GM19467 (cell line): ENCODE results near the gene RAD51D.
"Not testable (repeated sequence)": the region's sequence is repeated elsewhere in the genome, so short reads cannot be mapped to it uniquely, and the experiment has no call there.

Source experiments
- ATAC-seq: cut with Tn5 transposase; IDR thresholded peaks from one replicate; pipeline ENCODE4 v1.9.1; 2021; ENCODE audit warnings: mild to moderate bottlenecking, moderate library complexity; ENCODE audit not compliant: unreplicated experiment

RAD51D gene

DNA sequence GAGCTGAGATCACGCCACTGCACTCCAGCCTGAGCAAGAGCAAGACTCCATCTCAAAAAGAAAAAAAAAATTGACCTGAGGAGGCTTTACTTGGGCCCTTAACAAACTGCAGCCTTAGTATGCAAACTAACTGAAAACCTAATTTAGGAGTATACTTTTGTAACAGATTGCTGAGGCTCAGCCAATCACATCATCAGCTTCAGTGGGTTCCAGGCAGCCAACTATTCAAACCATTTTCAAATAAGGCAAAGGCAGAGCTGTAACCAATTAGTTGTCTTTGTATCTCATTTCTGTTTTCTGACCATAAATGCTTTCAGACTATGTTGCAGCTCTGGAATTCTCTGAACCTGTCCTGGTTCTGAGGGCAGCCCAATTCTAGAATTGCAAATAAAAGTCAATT is 23.9 kb downstream of the RAD51D start:
- no peak for ATAC-seq

DNA sequence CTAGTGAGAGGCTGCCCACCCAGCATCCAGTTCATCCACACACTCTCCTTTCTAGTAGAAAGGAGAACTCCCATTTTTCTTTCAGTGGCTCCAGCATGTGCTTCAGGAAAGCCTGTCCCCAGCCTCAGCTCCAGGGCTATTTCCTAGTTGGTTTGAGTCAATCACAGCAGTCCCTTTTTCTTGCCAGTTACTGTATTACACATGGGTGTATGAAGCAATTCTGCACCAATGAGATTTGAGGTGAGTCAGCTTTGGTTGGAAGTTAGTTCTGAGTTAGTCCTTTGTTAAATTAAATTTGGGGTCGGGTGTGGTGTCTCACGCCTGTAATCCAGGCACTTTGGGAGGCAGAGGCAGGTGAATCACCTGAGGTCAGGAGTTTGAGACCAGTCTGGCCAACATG is 24.8 kb downstream of the RAD51D start:
- ATAC-seq = no peak

DNA sequence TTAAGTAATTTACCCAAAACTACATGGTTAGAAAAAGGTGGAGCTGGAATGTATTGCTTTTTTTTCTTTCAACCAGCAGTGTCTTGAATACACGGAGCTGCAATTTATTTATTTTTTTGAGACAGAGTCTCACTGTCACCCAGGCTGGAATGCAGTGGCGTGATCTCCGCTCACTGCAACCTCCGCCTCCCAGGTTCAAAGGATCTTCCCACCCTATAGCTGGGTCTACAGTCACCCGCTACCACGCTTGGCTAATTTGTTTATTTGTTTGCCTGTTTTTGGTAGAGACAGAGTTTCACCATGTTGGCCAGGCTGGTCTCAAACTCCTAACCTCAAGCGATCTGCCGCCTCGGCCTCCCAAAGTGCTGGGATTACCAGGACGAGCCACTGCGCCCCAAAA is 29.0 kb downstream of the RAD51D start:
- ATAC-seq = not testable (repeated sequence)

DNA sequence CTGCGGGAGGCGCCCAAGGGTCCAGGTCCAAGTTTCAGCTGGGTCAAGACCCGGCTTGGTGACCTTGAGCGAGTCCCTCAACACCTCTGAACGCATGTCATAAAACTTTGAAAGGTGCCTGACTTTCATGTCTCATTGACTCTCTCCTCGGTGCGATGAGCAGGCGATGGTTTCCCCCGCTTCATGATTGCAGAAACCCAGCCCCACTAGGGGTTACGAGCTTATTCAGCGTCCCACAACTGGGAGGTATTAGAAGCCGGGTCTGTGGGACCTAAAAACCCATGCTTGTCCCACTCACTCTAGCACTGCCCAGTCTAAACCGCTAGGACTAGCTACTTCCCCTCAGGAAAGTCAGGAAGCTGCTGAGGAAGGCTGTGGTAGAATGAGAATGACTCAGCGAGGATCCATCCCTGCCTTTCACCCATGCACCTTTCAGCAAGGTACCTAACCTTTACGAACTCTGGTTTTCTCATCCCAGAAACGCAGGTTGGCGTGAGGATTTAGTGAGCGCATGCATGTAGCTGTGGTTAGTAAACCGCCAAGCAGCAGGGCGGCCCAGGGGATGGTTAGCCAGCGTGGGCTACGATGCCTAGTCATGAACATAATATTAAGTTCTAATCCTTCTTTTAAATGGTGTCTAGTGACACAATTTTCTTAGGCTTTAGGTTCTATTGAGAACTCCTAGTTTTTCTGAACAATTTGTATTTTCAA is 29.9 kb downstream of the RAD51D start:
- ATAC-seq = peak; percentile 3

DNA sequence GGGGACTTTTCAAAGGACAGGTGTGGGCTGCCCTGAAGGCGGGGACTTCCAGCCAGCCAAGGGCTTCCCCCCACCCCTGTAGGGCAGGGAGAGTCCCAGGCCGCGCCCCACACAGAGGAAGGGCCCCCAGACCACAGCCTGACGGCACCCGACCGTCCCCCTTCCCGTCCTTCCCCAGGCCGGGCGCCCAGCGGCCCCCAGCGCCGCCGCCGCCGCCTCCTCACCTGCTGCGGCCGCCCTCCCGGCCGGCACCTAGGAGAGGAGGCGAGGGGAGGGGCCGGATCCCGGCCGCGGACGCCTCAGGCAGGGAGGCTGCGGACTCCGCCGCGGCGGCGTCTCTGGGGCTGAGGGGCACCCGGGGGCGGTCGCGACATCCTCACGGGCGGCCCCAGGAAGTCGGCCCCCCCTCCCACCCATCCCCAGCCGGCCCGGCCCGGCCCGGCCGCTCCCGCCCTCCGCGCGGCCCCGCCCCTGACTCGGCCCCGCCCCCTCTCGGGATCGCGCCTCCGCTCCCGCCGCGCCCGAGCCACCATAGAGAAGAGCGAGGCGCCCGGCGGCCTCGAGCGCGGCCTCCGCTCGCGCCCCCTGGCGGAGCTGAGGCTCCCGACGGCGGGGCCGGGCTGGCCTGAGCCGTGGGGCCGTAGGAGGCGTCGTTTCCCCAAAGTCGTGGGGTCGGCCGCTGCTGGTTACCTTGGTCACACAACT is 30.6 kb downstream of the RAD51D start:
- ATAC-seq = peak; percentile 70

DNA sequence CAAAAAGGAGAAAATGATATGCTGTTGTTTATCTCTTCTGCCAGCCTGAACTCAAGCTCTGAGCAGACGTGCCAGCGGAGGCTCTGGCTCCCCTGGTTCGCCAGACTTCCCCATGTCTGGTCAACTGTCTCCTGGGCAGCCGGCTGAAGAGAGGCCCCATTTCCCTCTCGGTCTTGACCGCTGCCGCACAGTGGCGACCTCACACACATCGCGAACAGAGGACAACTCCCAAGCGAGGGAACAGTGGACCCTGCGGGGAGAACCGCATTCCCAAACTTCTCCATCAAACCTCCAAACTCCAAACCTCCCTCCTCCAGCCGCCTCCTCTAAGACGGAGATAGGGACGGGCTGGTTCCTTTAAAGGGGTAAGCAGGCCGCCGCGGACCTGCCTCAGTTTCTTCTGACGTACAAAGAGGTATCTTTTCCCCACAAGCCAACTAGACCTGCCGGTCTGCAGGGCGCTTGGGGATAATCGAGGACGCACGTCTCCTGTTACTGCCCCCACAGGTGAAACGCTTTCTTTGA is 31.2 kb downstream of the RAD51D start:
- peak; percentile 1 for ATAC-seq

DNA sequence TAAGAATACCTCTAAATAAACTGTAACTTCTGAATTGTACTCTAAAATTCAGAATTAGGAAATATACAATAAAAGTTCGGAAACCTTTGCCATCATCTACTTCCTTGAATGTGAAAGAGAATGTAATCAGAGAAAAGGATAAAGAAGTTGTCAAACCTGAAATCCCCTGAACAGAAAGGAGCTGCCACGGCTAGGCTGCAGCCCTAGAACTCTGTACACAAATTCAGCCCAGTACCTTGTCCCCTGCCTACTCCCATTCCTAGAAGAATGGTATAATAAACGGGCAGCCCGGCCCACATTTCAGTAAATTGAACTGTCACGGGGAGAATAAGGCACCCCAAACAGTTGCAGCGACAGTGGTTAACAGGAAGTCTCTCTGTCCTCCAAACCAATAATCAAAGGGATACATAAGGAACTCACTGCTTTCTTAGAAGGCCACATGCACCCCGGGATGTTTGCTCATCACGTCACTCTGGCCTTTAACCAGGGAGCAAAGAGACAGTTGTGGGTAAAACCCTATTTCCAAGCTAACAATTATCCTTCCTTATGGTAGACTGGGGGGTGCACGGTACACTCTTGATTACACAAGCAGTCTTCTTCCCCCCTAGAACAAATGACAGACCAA is 31.8 kb downstream of the RAD51D start:
- no peak for ATAC-seq

DNA sequence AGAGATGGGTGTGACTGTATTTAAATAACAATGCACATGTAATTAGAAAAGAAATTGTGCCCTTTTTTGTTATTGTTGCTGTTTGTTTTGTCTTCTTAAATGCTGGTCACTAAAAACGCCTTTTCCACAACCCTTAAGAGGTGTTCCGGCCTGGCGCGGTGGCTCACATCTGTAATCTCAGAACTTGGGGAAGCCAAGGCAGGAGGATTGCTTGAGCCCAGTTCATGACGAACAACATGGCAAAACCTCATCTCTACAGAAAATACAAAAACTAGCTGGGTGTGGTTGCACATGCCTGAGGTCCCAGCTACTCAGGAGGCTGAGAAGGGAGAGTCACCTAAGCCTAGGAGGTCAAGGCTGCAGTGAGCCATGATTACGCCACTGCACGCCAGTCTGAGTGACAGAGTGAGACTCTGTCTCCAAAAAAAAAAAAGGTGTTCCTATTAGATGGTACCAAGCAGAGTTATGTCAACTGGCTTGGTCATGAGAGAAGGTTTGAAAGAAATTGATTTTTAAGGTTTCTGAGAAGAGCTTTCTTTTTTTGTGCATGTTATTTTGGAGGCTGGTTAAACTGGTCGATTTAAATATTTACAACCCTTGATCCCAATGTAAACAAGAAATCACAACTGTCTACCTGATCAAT is 32.6 kb downstream of the RAD51D start:
- ATAC-seq = no peak

DNA sequence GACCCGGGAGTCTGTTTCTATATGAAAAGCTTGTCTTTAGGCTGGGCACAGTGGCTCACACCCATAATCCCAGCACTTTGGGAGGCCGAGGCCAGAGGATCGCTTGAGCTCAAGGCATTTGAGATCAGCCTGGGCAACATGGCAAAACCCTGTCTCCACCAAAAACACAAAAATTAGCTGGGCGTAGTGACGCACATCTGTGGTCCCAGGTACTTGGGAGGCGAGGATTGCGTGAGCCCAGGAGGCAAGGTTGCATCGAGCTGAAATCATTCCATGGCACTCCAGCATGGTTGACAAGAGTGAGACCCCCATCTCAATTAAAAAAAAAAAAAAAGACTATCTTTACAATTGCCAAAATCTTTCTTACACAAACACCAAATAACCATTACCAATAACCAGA is 33.5 kb downstream of the RAD51D start:
- ATAC-seq = no peak

DNA sequence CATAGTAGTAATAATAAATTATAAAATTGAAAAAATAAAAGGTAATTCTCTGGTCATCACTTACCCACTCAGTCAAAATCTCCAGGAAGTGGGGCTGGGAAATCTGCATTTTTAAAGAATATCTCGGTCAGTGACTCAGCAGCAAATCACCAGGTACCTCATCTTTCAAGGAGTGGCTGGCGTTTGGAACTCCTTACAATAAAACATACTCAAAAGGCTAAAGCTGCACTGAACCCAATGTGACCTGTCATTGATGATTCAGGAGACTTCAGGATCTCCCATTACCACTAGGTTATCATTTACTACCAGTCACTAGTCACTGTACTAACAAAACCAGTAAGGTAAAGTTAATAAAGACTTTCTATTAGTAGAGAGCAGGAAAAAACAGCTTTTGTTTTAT is 34.7 kb downstream of the RAD51D start:
- no peak for ATAC-seq

DNA sequence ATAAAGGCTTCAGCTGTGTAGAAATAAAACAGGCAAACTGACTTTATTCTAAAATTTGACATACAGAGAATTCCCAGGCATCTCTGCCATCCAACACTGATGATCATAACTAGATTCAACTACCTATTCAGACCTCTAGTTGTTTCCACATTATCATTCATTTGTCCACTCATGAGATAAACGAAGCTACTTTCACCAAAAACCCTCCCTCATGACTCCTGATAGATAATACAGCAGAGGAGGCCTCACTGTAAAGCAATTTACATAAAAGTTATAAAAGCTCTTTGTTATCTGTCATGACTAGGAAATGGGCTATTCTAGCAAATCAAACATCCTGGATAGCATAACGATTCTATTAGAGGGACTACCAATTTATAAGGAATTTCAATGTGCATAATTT is 36.6 kb downstream of the RAD51D start:
- no peak for ATAC-seq

DNA sequence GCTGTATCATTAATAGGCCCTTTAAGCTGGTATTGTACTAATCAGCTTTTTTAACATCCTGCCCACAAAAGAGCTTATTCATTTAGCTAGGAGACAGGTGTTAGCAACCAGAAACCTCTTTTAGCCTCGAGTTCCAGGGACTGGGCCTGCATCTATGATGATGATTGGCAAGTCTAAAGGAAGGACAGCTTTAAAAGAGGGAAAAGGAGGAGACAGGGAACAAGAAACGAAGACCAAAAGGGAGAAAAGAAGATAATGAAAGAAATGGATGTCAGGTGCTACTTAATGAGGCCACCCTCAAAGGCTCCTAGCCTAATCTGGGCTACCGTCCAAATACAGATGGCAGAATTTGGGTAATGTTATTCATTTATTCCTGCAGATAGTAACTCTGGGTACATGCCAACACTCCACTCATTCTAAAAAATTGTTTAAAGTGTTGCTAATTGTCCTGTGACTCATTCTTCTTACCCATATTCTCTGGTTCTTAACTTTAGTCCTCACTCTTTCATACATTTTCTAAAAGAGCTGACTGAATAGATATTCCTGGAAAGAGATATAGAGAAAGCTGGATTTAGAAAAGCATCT is 37.5 kb downstream of the RAD51D start:
- no peak for ATAC-seq

DNA sequence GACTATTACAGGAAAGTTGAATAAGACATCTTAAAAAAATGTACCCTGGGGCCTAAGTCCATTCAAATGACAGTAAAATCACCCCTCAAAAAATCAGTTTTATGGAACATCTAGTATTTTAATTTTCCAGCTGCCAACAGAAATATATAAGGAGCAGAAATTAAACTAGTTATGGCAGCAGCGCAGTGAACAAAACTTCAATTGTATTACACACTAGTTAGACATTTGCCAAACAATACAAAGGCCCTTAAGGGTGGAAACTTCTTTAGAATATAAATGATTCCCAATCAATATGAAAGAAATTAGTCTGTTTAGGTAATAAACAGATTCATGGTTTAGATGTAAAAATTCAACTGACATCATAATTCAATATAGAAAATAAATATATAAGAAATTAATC is 38.0 kb downstream of the RAD51D start:
- no peak for ATAC-seq

DNA sequence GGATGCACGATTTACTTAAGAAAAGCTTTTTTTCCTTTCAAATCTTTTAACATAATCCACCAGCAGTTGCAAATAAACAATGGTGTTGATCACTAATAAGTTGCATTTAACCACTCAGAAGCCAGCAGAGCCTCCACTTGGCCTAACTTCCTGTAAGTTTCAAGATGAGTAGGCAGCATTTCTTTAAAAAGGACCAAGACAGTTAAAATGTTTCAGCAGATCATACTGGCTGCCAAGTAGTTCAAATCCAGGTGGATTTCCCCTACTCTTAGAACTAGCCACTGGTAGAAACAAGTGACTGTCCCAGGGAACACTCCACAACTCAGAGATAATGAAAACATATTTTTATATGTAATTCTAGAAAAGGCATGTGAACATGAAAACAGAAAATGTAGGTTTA is 39.1 kb downstream of the RAD51D start:
- ATAC-seq = peak; percentile 71

DNA sequence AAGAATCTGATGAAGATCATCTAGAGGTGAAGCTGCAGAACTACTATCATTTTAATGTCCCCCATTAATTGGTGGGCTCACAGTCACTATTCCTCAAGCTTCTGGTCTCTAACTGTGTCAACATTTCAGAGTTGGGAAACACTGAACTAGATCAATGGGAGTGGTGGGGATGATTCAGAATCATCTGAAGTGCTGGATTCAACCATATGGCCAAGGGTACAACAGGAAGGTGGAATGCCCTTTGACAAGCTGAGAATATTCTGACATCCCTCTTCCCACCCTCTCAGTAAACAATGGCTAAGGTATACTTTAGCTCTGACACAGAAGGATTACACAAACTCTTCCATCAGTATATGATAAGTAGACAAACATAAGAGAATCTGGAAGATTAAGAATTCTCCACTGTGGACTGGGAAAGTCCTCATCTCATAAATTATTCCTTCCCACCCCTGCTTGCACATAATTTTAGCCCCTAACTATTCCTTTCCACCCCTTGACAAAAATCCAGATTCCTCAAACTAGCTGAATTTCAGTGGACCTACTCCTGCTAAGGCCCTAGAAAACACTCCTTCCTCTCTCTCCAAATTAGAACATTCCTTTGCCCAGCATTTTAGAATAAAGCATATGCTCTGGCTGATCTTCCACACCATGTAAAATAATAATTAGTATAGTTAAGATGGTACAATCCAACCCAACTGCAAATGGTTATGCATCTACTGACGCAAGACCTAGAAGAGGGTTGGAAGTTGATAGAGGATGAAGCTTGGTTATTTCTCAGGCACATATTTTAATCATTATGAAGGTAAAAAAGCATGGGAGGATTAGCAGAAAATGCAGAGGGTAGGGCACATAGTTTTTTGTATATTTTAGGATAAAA is 39.9 kb downstream of the RAD51D start:
- no peak for ATAC-seq

DNA sequence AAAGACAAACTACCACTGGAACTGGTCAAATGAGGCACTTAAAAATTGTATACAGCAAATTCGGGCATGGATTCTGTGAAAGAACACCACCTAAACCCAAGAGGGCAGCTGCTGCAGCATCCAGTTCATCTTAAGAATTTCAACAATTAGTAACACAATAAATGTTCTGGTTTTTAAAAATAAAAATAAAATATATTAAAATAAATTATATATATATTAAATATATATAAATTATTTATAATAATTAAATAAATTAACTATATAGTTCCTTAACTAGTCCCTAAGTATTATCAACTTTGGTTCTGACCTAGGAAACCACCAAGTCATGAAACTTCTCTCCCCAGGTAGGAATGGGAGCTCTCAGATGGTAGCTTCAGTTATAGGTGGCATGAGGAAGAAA is 42.8 kb downstream of the RAD51D start:
- ATAC-seq = no peak

DNA sequence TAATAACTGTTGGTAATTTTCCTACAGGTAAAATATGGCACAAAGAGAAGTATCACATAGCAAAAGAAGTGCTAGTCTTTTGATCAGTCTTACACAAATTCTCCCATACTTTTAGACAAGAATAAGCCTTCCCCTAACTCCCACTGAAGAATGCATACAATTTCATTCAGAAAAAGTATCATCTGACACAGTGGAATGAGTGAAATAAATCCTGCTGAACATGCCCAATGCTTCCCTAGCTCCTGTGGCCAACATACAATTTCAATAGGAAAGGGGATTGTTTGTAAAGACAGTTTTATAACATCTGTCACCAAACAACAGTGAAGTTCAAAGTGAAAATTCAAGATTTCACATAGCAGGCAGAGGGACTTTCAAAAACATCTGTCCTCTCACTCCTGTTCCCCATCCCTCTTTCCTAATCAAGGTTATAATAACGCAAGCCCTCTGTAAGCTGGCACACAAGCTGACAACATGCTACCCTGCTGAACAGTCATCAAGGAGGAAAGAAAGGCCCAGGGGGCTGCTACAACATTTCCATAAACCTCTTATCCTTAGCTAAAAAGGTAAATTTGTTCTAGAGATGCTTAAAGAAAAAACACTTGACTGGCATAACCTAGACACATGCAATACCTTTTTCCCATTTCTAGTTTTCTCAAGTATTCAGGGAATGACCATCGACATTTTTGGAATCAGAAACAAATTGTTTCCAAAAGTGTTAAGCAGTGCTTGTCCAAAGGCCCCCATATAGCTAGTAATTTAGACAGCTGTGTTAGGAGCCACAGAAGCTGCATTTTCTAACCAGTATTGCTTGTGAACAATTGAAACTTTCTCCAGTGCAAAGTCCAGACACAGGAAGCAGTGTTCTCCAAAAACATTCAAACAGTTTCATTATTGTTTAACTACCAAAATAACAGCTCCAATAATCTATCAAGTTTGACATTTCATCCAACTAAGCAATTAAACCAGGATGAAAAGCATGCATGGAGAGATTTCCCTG is 44.7 kb downstream of the RAD51D start:
- no peak for ATAC-seq

DNA sequence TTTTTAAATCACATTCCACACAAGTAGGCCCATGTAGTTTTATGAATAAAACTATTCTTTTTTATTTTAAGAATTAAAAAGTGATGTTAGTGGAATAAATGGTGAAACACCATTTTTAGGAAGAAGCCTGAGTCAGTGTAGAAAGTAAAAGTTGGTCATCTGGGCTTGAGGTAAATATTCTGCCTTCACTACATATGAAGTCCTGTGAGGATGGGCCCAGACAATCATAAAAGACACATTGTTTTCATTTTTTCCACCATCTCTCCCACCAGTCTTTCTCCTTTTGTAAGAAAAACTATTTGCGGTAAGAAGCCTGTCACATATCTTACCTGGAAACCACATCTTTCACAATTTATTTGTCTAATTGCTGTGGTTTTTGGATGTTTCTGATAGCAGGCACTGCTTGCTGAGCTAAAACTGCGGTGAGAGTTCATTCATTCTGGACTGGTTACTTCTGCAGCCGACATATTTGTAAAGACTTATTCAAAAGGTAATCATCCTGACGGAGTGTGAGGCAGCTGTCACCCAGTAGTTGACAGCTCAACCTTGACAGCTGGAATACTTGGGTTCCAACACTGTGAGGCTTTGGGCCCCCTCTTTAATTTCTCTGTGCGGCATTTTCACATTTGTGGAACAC is 45.6 kb downstream of the RAD51D start:
- no peak for ATAC-seq
